Measurements from ENCODE around the gene ARHGAP18.

ARHGAP18 gene

DNA sequence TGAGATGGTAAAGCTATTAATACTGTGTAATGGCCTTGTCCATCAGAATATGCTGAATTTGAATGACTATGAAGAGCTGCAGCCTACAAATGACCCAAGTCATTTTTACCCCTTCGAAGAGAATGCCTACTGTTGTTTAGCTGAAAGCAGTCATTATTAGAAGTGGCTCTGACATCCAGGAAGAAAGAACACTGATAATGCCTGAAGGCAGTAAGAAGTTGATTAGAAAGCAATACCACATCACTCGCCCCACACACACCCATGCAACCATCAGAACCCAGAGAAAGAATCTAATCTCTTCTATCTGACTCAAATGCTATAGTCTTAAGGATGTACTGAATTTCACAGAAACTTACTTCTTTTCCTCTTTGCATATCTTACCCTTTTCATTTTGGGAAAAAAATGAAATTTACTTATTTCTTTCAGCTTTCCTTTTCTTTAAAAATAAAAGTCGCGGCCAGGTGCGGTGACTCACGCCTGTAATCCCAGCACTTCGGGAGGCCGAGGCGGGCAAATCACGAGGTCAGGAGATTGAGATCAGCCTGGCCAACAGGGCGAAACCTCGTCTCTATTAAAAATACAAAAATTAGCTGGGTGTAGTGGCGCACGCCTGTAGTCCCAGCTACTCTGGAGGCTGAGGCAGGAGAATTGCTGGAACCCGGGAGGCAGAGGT is 61.0 kb downstream of the ARHGAP18 start:
- TF ChIP-seq CTCF (IDR thresholded peaks at IDR 0.05; ENCODE audit: insufficient read depth, low read depth, low read length, missing control alignments), result no peak
- no peak for DNase-seq (ENCODE audit: low read depth)
- H3K4me3 ChIP-seq (ENCODE audit: low read length), result no peak overlapping the region

GRCh38 chr6:129647044-129647443 is 62.9 kb downstream of the ARHGAP18 start:
- no peak for DNase-seq (ENCODE audit: low read depth)
- H3K4me3 ChIP-seq (ENCODE audit: low read length), result no peak overlapping the region
- no peak for TF ChIP-seq CTCF (IDR thresholded peaks at IDR 0.05; ENCODE audit: insufficient read depth, low read depth, low read length, missing control alignments)

GRCh38 chr6:129646642-129647041 is 63.3 kb downstream of the ARHGAP18 start:
- H3K4me3 ChIP-seq (ENCODE audit: low read length), result no peak overlapping the region
- DNase-seq (ENCODE audit: low read depth), result no peak

GRCh38 chr6:129645830-129646579 is 64.0 kb downstream of the ARHGAP18 start:
- TF ChIP-seq CTCF (IDR thresholded peaks at IDR 0.05; ENCODE audit: insufficient read depth, low read depth, low read length, missing control alignments), result no peak
- H3K4me3 ChIP-seq (ENCODE audit: low read length), result no peak overlapping the region
- DNase-seq (ENCODE audit: low read depth), result peak; percentile 30

More at GRCh38 chr6:129646642-129647041, 63.3 kb downstream of the ARHGAP18 start:
- TF ChIP-seq CTCF (IDR thresholded peaks at IDR 0.05; ENCODE audit: insufficient read depth, low read depth, low read length, missing control alignments), result no peak

DNA sequence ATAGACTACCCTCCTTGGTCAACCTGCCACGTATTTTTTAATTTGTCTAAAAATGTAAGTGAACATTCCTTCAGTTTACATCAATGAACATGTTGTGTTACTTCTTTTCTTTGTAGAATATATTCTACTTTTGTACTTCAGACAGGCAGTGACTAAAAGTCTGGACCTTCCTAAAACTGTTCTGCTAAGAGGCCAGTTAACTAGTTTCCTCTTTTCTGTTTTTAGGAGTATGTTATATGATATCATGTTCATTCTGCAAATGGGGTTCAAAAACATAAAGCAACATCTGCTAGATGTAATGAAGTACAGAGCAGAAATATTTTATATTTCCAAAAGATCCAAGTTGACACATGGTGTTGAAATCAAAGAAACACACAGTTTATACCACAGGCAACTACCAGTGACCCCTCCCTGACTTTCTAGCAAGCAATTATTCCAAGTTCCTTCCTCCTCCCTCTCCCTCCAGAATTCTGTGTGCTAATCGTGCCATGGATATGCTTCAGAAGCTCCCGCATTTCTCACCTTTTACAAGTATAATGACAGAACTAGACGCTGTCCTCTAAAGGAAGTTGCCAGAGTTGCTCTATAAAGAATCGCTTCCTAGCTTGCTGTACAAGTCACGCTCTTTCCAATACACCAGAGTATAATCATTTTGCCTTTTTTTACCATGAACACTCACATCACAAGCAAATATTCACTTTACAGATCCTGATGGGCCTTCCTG is 64.7 kb downstream of the ARHGAP18 start:
- no peak overlapping the region for H3K4me3 ChIP-seq (ENCODE audit: low read length)
- no peak for DNase-seq (ENCODE audit: low read depth)
- no peak for TF ChIP-seq CTCF (IDR thresholded peaks at IDR 0.05; ENCODE audit: insufficient read depth, low read depth, low read length, missing control alignments)

DNA sequence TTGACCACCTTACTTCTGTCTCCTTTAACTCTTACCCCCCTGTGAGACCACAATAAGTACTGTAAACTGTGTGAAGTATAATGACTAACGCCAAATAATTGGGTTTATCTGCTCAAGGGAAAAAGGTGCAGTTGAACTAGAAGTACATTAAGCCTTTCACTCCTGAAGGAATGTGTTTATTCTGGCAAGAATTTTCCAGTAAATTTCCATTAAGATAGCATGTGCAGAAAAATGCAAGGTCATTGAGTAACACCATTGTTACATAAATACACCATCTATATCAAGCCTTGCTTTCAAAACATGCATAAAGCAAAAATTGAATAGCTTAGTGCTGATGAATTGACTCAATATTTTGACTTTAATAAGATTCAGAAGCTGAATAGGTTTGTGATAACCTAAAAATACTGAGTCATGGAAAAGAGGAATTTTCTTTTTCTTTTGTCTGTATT is 65.4 kb downstream of the ARHGAP18 start:
- no peak for TF ChIP-seq CTCF (IDR thresholded peaks at IDR 0.05; ENCODE audit: insufficient read depth, low read depth, low read length, missing control alignments)
- H3K4me3 ChIP-seq (ENCODE audit: low read length), result no peak overlapping the region
- no peak for DNase-seq (ENCODE audit: low read depth)

Measured in epithelial cell of esophagus (primary cell).